K562 (cell line): ENCODE measurements around the gene ORMDL3. TPM values are rescaled to one million over a fixed set of nuclear protein-coding genes. Genes with fewer than 3 reads are reported as not detected.
A peak's percentile ranks its signal among the peaks of the same experiment; 100 is the strongest.

Source experiments
- BRD4 ChIP-seq: fragments of 200-600 bp; sonication (generic); IDR thresholded peaks from 2 replicates; pipeline ENCODE4 v1.6.1; 2017; ENCODE audit warnings: inconsistent platforms
- BRF1 ChIP-seq: IDR thresholded peaks from 3 replicates; pipeline ENCODE4 v1.6.1; 2011; ENCODE audit warnings: borderline replicate concordance, mild to moderate bottlenecking; ENCODE audit not compliant: insufficient read length; ENCODE audit errors: extremely low read depth
- DPF2 ChIP-seq: fragments of 450-650 bp; IDR thresholded peaks from 2 replicates; pipeline ENCODE4 v1.6.1; 2016
- E2F6 ChIP-seq, 2 experiments: IDR thresholded peaks; 2 replicates each; pipeline ENCODE4 v1.6.1; 2011; ENCODE audit warnings: borderline replicate concordance in 1 of 2, control low read depth in 1 of 2, low read depth in 1 of 2, low read length in 1 of 2, mild to moderate bottlenecking in 1 of 2, mixed read lengths in 1 of 2, moderate library complexity in 1 of 2; ENCODE audit not compliant: insufficient read depth in 1 of 2, insufficient read length in 1 of 2, poor library complexity in 1 of 2, severe bottlenecking in 1 of 2; ENCODE audit errors: extremely low read depth in 1 of 2
- E4F1 ChIP-seq: fragments of 250-450 bp; sonication (Bioruptor Pico); IDR thresholded peaks from 2 replicates; pipeline ENCODE4 v1.5.0; 2021; ENCODE audit warnings: mild to moderate bottlenecking, borderline replicate concordance
- EP400 ChIP-seq: fragments of 450-650 bp; IDR thresholded peaks from 2 replicates; pipeline ENCODE4 v1.6.1; 2017; ENCODE audit warnings: antibody characterized with exemption, mild to moderate bottlenecking, moderate library complexity
- KDM5B ChIP-seq: fragments of 200-600 bp; sonication (generic); IDR thresholded peaks from 2 replicates; pipeline ENCODE4 v1.6.1; 2012; ENCODE audit warnings: low read depth, mild to moderate bottlenecking, moderate library complexity, low read length, control low read depth, inconsistent platforms; ENCODE audit not compliant: insufficient replicate concordance
- L3MBTL2 ChIP-seq: fragments of 450-650 bp; IDR thresholded peaks from 2 replicates; pipeline ENCODE4 v1.6.1; 2016; ENCODE audit warnings: mild to moderate bottlenecking, moderate library complexity
- MIER1 ChIP-seq: fragments of 450-650 bp; IDR thresholded peaks from 2 replicates; pipeline ENCODE4 v1.6.1; 2016; ENCODE audit warnings: antibody characterized with exemption, mild to moderate bottlenecking, low read depth
- NUFIP1 ChIP-seq: fragments of 450-650 bp; IDR thresholded peaks from 2 replicates; pipeline ENCODE4 v1.6.1; 2018; ENCODE audit not compliant: partially characterized antibody
- POLR2A ChIP-seq: fragments of 450-650 bp; conservative IDR thresholded peaks from 2 replicates; pipeline ENCODE4 v1.6.1; 2016
- RAD21 ChIP-seq, 2 experiments: fragments of 250-450 bp in 1 of 2; fragments of 450-650 bp in 1 of 2; sonication (Bioruptor Pico) in 1 of 2; formaldehyde crosslinking in 1 of 2; IDR thresholded peaks in 1 of 2; conservative IDR thresholded peaks in 1 of 2; 2 replicates each; pipeline versions ENCODE4 v1.4.0 to v1.8.0; 2020 to 2022; ENCODE audit warnings: mild to moderate bottlenecking in 2 of 2, moderate library complexity in 1 of 2
- SOX6 ChIP-seq: fragments of 450-650 bp; IDR thresholded peaks from 2 replicates; pipeline ENCODE4 v1.6.1; 2014; ENCODE audit warnings: mild to moderate bottlenecking
- YY1 ChIP-seq, 3 experiments: IDR thresholded peaks; 2 replicates each; pipeline ENCODE4 v1.6.1; 2011; ENCODE audit warnings: low read length in 2 of 3, mild to moderate bottlenecking in 2 of 3, moderate library complexity in 2 of 3, borderline replicate concordance in 1 of 3, control low read depth in 1 of 3, low read depth in 1 of 3; ENCODE audit not compliant: insufficient read depth in 3 of 3, insufficient replicate concordance in 2 of 3, control insufficient read depth in 1 of 3, insufficient read length in 1 of 3; ENCODE audit errors: extremely low read depth in 1 of 3
- ZFX ChIP-seq: sonication (generic); formaldehyde crosslinking; IDR thresholded peaks from 2 replicates; pipeline ENCODE4 v1.8.0; 2022; ENCODE audit warnings: mild to moderate bottlenecking, missing genetic modification reagents, moderate library complexity
- ZNF274 ChIP-seq: IDR thresholded peaks from 2 replicates; pipeline ENCODE4 v1.6.1; 2011; ENCODE audit warnings: low read depth, mild to moderate bottlenecking, low read length, moderate library complexity, borderline replicate concordance
- ZNF445 ChIP-seq: fragments of 250-450 bp; sonication (Bioruptor Pico); IDR thresholded peaks from 2 replicates; pipeline ENCODE4 v1.4.0; 2020; ENCODE audit warnings: low read depth, mild to moderate bottlenecking, moderate library complexity
- polyA plus RNA-seq, 8 experiments: library from polyadenylated mRNA; depleted of rRNA in 4 of 8; stranded (reverse) in 5 of 8; unstranded in 3 of 8; fragments of >200 nt; fragmentation: Nextera tagmentation in 2 of 8; fragmentation: Illumina TruSeq in 1 of 8; extraction: Ambion mirVana in 2 of 8; extraction: Trizol in 1 of 8; gene quantifications; 2 replicates each; pipeline versions ENCODE4 v1.2.1 to v1.2.3, GENCODE V29; 2011 to 2014; ENCODE audit warnings: inconsistent platforms in 1 of 8, missing spikeins in 1 of 8
- total RNA-seq, 7 experiments: library from RNA; depleted of rRNA in 6 of 7; stranded (reverse); fragments of >200 nt in 6 of 7; fragmentation: Illumina TruSeq in 2 of 7; extraction: Trizol in 2 of 7; gene quantifications; 2 replicates each; pipeline versions ENCODE4 v1.2.1 to v1.2.3, GENCODE V29; 2011 to 2021; ENCODE audit warnings: low replicate concordance in 1 of 7
- TF ChIP-seq, protein P1 (sequence below), 2 experiments: fragments of 450-650 bp in 1 of 2; IDR thresholded peaks; 2 replicates each; pipeline ENCODE4 v1.6.1; 2011 to 2017; ENCODE audit warnings: low read depth in 2 of 2, antibody characterized with exemption in 1 of 2, borderline replicate concordance in 1 of 2, low read length in 1 of 2, mild to moderate bottlenecking in 1 of 2, mixed read lengths in 1 of 2; ENCODE audit not compliant: control insufficient read depth in 1 of 2
- TF ChIP-seq, protein P2 (sequence below), 2 experiments: fragments of 450-650 bp; conservative IDR thresholded peaks; 2 replicates each; pipeline ENCODE4 v1.6.1; 2017; ENCODE audit warnings: mild to moderate bottlenecking in 2 of 2, moderate library complexity in 2 of 2

The ORMDL3 gene
- total and polyA plus RNA-seq, 9 of the 15 experiments (the other 6 are each of a cell fraction or from before 2014, with no cell fraction given) = 2.7 to 57.4 (median 27.1) TPM

- TF ChIP-seq RAD21 (CRISPR knock-in tag; conservative IDR thresholded peaks at IDR 0.05 in 1 of 2, IDR thresholded peaks at IDR 0.05 in 1 of 2) = no peak
- no peak for TF ChIP-seq BRF1
- no peak for TF ChIP-seq E2F6 (IDR thresholded peaks at IDR 0.05; ENCODE audit: borderline replicate concordance in 1 of 2, extremely low read depth in 1 of 2, insufficient read depth in 1 of 2, insufficient read length in 1 of 2, low read depth in 1 of 2, low read length in 1 of 2, poor library complexity in 1 of 2, severe bottlenecking in 1 of 2)
- TF ChIP-seq BRD4 = no peak
- no peak for TF ChIP-seq SOX6
- peak; percentile 35; the same call in 1 of the 2 replicates for TF ChIP-seq DPF2
- no peak for TF ChIP-seq L3MBTL2
- TF ChIP-seq, protein P1, sequence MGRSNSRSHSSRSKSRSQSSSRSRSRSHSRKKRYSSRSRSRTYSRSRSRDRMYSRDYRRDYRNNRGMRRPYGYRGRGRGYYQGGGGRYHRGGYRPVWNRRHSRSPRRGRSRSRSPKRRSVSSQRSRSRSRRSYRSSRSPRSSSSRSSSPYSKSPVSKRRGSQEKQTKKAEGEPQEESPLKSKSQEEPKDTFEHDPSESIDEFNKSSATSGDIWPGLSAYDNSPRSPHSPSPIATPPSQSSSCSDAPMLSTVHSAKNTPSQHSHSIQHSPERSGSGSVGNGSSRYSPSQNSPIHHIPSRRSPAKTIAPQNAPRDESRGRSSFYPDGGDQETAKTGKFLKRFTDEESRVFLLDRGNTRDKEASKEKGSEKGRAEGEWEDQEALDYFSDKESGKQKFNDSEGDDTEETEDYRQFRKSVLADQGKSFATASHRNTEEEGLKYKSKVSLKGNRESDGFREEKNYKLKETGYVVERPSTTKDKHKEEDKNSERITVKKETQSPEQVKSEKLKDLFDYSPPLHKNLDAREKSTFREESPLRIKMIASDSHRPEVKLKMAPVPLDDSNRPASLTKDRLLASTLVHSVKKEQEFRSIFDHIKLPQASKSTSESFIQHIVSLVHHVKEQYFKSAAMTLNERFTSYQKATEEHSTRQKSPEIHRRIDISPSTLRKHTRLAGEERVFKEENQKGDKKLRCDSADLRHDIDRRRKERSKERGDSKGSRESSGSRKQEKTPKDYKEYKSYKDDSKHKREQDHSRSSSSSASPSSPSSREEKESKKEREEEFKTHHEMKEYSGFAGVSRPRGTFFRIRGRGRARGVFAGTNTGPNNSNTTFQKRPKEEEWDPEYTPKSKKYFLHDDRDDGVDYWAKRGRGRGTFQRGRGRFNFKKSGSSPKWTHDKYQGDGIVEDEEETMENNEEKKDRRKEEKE (IDR thresholded peaks at IDR 0.05; ENCODE audit: borderline replicate concordance in 1 of 2, control insufficient read depth in 1 of 2, low read depth in 2 of 2, low read length in 1 of 2) = no peak
- no peak for TF ChIP-seq MIER1
- no peak; the same call in 1 of the 2 replicates for TF ChIP-seq ZFX (CRISPR knock-in tag)
- TF ChIP-seq YY1 (IDR thresholded peaks at IDR 0.05; ENCODE audit: borderline replicate concordance in 1 of 3, control insufficient read depth in 1 of 3, extremely low read depth in 1 of 3, insufficient read depth in 3 of 3, insufficient read length in 1 of 3, insufficient replicate concordance in 2 of 3, low read depth in 1 of 3, low read length in 2 of 3) = peak in 1 of 3 experiments; percentile 70
- TF ChIP-seq ZNF445 (CRISPR knock-in tag) = no peak
- no peak for TF ChIP-seq ZNF274
- TF ChIP-seq, protein P2, sequence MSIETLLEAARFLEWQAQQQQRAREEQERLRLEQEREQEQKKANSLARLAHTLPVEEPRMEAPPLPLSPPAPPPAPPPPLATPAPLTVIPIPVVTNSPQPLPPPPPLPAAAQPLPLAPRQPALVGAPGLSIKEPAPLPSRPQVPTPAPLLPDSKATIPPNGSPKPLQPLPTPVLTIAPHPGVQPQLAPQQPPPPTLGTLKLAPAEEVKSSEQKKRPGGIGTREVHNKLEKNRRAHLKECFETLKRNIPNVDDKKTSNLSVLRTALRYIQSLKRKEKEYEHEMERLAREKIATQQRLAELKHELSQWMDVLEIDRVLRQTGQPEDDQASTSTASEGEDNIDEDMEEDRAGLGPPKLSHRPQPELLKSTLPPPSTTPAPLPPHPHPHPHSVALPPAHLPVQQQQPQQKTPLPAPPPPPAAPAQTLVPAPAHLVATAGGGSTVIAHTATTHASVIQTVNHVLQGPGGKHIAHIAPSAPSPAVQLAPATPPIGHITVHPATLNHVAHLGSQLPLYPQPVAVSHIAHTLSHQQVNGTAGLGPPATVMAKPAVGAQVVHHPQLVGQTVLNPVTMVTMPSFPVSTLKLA (conservative IDR thresholded peaks at IDR 0.05) = no peak
- no peak for TF ChIP-seq EP400
- no peak for TF ChIP-seq NUFIP1
- peak; percentile 63 for TF ChIP-seq POLR2A
- TF ChIP-seq KDM5B = peak; percentile 30
- TF ChIP-seq E4F1 (CRISPR knock-in tag) = no peak
These were observed 26.1 kb upstream of the ORMDL3 start (continued) for GRCh38 chr17:39953471-39953888.
